ENCODE measurements around the gene ARHGAP19. TPM values are rescaled to one million over a fixed set of nuclear protein-coding genes. Genes with fewer than 3 reads are reported as not detected.
A peak's percentile ranks its signal among the peaks of the same experiment; 100 is the strongest.

Gene ARHGAP19
- total RNA-seq, 1 experiment from 2014 or later: 33.2 TPM

DNA sequence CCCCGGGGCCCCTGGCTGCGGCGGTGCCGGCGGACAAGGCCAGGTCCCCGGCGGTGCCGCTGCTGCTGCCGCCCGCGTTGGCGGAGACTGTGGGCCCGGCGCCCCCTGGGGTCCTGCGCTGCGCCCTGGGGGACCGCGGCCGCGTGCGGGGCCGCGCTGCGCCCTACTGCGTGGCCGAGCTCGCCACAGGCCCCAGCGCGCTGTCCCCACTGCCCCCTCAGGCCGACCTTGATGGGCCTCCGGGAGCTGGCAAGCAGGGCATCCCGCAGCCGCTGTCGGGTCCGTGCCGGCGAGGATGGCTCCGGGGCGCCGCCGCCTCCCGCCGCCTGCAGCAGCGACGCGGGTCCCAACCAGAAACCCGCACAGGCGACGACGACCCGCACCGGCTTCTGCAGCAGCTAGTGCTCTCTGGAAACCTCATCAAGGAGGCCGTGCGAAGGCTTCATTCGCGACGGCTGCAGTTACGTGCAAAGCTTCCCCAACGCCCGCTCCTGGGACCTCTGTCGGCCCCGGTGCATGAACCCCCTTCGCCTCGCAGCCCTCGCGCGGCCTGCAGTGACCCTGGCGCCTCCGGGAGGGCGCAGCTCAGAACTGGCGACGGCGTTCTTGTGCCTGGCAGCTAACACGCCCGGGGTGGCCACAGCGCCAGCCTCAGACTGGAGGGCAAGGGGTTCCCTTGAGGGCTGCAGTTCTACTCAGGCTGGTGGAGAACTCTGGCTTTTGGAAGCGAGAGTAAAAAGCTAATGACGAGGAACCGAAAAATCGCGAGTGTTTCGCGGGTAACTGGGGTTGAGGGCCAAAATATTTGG, 27.4 kb upstream of the ARHGAP19 start:
- H3K27me3 Mint-ChIP-seq (ENCODE audit: low read depth): peaks cover 33% of the 10 kb centered on the region

More for the DNA sequence above, 27.4 kb upstream of the ARHGAP19 start:
- no peak overlapping the region for H3K27ac ChIP-seq (ENCODE audit: insufficient read length, low read depth, low read length)
- no CpG with 5 or more reads among the region's 83 CpGs for WGBS (ENCODE audit: extremely low coverage, insufficient read length, low lambda C conversion rate)
- H3K9me3 ChIP-seq (ENCODE audit: control insufficient read depth, low read depth, low read length): no peaks in the 10 kb centered on the region
- TF ChIP-seq, protein P1, sequence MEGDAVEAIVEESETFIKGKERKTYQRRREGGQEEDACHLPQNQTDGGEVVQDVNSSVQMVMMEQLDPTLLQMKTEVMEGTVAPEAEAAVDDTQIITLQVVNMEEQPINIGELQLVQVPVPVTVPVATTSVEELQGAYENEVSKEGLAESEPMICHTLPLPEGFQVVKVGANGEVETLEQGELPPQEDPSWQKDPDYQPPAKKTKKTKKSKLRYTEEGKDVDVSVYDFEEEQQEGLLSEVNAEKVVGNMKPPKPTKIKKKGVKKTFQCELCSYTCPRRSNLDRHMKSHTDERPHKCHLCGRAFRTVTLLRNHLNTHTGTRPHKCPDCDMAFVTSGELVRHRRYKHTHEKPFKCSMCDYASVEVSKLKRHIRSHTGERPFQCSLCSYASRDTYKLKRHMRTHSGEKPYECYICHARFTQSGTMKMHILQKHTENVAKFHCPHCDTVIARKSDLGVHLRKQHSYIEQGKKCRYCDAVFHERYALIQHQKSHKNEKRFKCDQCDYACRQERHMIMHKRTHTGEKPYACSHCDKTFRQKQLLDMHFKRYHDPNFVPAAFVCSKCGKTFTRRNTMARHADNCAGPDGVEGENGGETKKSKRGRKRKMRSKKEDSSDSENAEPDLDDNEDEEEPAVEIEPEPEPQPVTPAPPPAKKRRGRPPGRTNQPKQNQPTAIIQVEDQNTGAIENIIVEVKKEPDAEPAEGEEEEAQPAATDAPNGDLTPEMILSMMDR (conservative IDR thresholded peaks at IDR 0.05): peak; percentile 30; the same call in 2 of the 3 replicates
- no peak overlapping the region for H3K9ac ChIP-seq (ENCODE audit: extremely low read depth, insufficient read length, low read length)
- peaks cover 9% of the 10 kb centered on the region; the same call in 1 of the 2 replicates for H3K27me3 ChIP-seq (ENCODE audit: insufficient read depth, low read length)
- H3K79me1 ChIP-seq (ENCODE audit: insufficient read depth, low read depth, low read length, poor library complexity, severe bottlenecking): no peaks in the 10 kb centered on the region
- H4K5ac ChIP-seq (ENCODE audit: insufficient read length, low read depth, low read length): no peak overlapping the region
- peaks cover 23% of the 10 kb centered on the region for H3K23me2 ChIP-seq (ENCODE audit: insufficient read length, low read depth, low read length, poor library complexity, severe bottlenecking)
- no peak overlapping the region for H3K23ac ChIP-seq (ENCODE audit: insufficient read length, low read depth, low read length)
- H2BK15ac ChIP-seq (ENCODE audit: low read depth, low read length): no peak overlapping the region
- no peak overlapping the region for H3K18ac ChIP-seq (ENCODE audit: insufficient read length, low read depth, low read length)
- no peak overlapping the region for H3K4ac ChIP-seq (ENCODE audit: low read depth, low read length)
- no peak overlapping the region for H4K8ac ChIP-seq (replicated peaks; ENCODE audit: insufficient read length, low read depth, low read length)
- H3K4me2 ChIP-seq (ENCODE audit: insufficient read depth, insufficient read length, low read length): peak overlapping the region; percentile 72
- Mint-ChIP-seq H3K4me3 (peak overlapping the region; percentile 72 to 85), H3K27ac (no peak overlapping the region), H3K36me3 (ENCODE audit: insufficient read depth in 1 of 3, low read depth in 3 of 3) (no peaks in the 10 kb centered on the region), H3K9me3 (no peaks in the 10 kb centered on the region; a peak in 1 of 5 replicates), H3K4me1 (peaks cover 31 to 32% of the 10 kb centered on the region in 2 experiments)
- H2AK5ac ChIP-seq (ENCODE audit: insufficient read length, low read length): no peak overlapping the region
- peak; percentile 70 for DNase-seq
- H3K79me2 ChIP-seq (ENCODE audit: insufficient read depth, low read length): no peaks in the 10 kb centered on the region
- H4K91ac ChIP-seq (ENCODE audit: insufficient read length, low read depth, low read length): no peak overlapping the region
- H2BK120ac ChIP-seq (ENCODE audit: low read depth, low read length, poor library complexity, severe bottlenecking): no peak overlapping the region
- no peak overlapping the region for H2BK12ac ChIP-seq (ENCODE audit: insufficient read length, low read depth, low read length)
- no peak overlapping the region for H3K56ac ChIP-seq (ENCODE audit: insufficient read length, low read depth, low read length)
- H3K4me1 ChIP-seq (ENCODE audit: insufficient read depth, low read length): peaks cover 3% of the 10 kb centered on the region; the same call in 1 of the 2 replicates
- H3T11ph ChIP-seq (ENCODE audit: low read length): no peak overlapping the region
- H2BK5ac ChIP-seq (ENCODE audit: insufficient read length, low read length): no peak overlapping the region
- no peak overlapping the region for H2AFZ ChIP-seq (ENCODE audit: low read length)
- no peak overlapping the region for H2BK20ac ChIP-seq (ENCODE audit: low read depth, low read length, poor library complexity, severe bottlenecking)
- H4K20me1 ChIP-seq (ENCODE audit: control insufficient read depth, insufficient read depth, insufficient read length): no peaks in the 10 kb centered on the region
- no peak overlapping the region for H3K14ac ChIP-seq (ENCODE audit: insufficient read depth, low read length)
